Epithelial cell of esophagus (primary cell): Measurements from ENCODE around the gene CHD1.

Source experiments
- DNase-seq: peaks from one replicate; pipeline ENCODE4 v3.0.0; 2010; ENCODE audit warnings: low read depth
- H3K4me3 ChIP-seq: 2 replicates; pipeline ENCODE4 v1.5.1; 2011; ENCODE audit warnings: mild to moderate bottlenecking, low read length, control low read depth
- TF ChIP-seq, protein P1 (sequence below): IDR thresholded peaks from 2 replicates; pipeline ENCODE4 v1.5.1; 2011; ENCODE audit warnings: low read depth, mild to moderate bottlenecking, low read length, control low read depth, inconsistent platforms; ENCODE audit not compliant: insufficient read depth; ENCODE audit errors: missing control alignments

The CHD1 gene

DNA sequence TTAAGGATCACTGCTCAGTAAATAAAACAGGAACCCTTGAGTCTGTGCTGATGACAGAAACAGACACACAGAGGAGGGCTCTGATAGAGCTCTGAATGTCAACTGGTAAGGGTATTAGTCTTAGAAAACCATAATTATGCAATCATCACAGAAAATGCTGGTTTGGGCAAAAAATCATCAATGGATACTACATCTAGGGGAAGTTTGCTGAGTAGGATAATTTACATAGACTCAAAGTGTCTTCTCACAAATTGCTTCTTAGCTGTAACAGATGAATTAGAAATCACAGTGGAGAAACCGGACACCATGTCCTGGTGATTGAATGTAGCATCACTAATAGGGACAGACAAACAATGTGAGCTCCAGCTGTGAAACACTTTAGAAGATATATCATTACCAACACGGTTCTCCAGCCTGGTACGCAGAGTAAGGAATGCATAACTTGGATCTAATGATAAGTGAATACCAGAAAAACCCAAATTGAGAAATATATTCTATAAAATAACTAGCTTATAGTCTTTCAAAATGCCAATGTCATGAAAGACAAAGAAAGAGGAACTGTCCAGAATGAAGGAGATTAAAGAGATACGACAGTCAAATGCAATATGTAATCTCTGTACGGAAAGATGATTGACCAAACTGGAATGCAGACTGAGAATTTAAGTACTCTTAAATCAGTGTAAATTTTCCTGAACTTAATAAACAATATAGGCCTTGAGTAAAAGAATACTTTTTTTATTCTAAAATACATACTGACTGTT, 17.3 kb downstream of the CHD1 start:
- TF ChIP-seq, protein P1, sequence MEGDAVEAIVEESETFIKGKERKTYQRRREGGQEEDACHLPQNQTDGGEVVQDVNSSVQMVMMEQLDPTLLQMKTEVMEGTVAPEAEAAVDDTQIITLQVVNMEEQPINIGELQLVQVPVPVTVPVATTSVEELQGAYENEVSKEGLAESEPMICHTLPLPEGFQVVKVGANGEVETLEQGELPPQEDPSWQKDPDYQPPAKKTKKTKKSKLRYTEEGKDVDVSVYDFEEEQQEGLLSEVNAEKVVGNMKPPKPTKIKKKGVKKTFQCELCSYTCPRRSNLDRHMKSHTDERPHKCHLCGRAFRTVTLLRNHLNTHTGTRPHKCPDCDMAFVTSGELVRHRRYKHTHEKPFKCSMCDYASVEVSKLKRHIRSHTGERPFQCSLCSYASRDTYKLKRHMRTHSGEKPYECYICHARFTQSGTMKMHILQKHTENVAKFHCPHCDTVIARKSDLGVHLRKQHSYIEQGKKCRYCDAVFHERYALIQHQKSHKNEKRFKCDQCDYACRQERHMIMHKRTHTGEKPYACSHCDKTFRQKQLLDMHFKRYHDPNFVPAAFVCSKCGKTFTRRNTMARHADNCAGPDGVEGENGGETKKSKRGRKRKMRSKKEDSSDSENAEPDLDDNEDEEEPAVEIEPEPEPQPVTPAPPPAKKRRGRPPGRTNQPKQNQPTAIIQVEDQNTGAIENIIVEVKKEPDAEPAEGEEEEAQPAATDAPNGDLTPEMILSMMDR = no peak
- no peak for DNase-seq

DNA sequence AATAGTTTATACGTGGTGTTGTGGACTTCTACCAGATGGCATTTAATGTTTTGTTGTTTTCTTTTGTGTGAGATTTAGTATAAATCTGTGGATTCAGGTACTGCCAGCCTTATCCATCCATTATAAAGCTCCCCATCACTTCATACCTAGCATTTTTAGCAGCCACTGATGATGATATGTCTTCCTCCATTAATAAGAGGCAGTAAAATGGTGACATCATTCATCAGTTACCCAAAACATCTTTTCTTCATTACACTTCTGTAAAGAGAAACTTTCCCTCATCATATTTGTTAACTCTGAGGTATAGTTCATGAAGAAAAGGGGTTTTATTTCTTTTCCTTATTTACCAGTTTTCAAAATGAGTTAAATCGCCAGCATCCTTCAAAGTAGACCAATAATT, 19.4 kb downstream of the CHD1 start:
- H3K4me3 ChIP-seq = no peak overlapping the region
- TF ChIP-seq, protein P1 = no peak
- DNase-seq = no peak

More for the DNA sequence above, 17.3 kb downstream of the CHD1 start:
- no peak overlapping the region for H3K4me3 ChIP-seq

DNA sequence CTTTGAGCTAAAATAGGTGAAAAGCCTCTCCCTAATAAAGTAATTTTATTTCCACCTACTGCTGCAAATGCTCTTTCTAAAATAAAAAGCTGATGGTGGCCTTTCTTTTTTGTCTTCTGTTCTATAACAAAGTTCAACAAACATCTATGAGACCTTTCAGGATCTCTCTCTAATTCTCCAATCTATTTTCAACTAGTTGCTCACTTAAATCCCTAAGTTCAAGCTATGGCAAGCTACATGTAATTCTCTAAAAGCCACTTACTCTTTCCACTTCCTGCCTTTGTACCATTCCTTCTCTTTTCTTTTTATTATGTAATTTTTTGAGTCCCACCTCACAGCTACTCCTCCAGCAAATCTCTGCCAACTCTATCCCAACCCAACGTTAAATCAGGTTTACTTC, 20.9 kb downstream of the CHD1 start:
- H3K4me3 ChIP-seq = no peak overlapping the region
- no peak for DNase-seq
- TF ChIP-seq, protein P1 = no peak

DNA sequence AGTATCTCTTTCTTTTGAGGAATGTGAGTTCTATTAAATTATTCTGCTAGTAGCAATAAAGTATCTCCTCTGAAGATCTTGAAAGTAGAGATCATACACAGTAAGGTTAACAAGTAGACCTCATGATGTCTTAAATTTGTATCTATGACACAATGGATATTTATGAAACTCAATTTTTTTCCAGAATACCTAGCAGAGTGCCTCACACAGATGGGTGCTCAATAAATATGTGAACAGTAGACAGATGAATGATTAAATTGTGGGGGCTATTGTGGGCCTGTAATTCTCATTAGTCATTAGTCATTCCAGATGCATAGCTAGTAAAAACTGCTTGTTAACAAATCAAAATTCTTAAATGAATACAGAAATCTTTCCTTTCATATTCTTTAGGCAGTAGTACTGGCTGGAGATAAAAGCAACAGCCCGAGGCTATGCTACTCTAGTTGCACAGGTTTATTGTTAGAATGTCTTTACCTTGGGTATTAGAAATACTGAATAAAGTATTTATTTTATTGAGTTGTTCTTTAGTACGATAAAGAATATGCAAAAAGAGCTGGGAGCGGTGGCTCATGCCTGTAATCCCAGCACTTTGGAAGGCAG, 22.0 kb downstream of the CHD1 start:
- TF ChIP-seq, protein P1 = no peak
- peak; percentile 50 for DNase-seq

DNA sequence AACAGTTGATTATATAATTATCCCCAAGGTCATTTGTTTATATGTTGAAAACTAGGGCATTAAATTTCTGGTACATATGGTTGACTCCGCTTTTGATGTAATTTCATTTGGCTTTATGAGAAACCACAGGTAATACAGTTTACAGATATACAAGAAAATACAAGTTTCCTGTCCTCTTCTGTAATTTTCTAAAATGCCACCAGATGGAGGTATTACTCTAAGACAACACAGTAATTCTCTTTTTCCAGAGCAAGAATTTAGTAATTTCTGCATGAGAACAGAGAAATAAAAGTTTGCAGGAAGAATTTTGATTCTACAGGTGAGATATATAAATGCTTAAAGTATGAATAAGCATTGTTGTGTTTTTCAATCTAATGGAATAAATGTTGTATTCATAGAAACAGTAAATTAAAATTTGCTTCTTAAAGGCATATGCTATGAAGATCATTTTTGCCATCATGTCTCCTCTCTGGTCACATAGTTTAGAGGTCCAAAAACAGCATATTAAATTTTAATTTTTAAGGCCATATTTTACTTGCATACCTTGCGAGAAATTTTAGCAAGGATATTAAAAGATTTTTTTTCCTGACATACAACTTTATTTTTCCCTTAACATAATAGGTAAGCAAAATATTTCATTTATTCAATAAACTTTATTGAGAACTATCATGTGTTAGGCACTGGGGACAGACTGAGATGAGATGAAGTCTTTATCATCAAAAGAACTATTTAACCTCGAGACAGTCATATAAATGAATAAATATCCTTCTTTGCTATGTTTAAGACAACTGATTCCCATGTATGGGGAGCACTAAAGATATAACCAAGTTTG, 22.7 kb downstream of the CHD1 start:
- TF ChIP-seq, protein P1 = peak; percentile 50
- H3K4me3 ChIP-seq = no peak overlapping the region
- DNase-seq = peak; percentile 52

More for the DNA sequence above, 22.0 kb downstream of the CHD1 start:
- H3K4me3 ChIP-seq = no peak overlapping the region

DNA sequence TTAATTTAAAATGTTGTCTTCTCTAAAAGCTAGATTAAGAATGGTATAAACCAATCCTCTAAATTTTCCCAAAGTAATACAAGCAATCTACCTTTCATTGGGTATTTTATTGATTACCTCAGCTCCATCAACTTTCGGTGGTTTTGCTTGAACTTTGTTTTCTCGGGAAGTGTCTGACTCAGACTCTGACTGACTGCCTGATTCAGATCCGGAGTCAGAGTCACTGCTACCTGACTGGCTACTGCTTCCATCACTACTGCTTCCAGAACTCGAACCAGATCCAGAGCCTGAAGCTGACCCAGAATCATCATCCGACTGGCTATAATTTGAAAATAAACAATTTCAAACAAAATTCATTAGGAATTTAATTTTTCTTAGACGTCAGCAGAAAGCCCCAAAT, 24.0 kb downstream of the CHD1 start:
- peak; percentile 76 for DNase-seq
- no peak overlapping the region for H3K4me3 ChIP-seq
- TF ChIP-seq, protein P1 = no peak
